Measurements from ENCODE around the gene HOXA7. TPM values are rescaled to one million over a fixed set of nuclear protein-coding genes. Genes with fewer than 3 reads are reported as not detected.

The HOXA7 gene
- total and polyA plus RNA-seq, 2 experiments from 2014 or later = 6.6 to 15.8 TPM

GRCh38 chr7:27139334-27140125, 16.9 kb downstream of the HOXA7 start:
- Histone ChIP-seq H3K36me3 (ENCODE audit: low read depth) (peaks cover 27% of the 10 kb centered on the region), H3K9me2 (ENCODE audit: insufficient read depth) (no peaks in the 10 kb centered on the region), H3K4me1 (ENCODE audit: insufficient read depth) (peaks cover 6% of the 10 kb centered on the region), H3K4me2 (ENCODE audit: unreplicated experiment) (no peak overlapping the region), H3K9ac (no peak overlapping the region), H3F3A (ENCODE audit: insufficient read depth) (peaks cover 14% of the 10 kb centered on the region), H3K27me3 (replicated peaks; ENCODE audit: insufficient read depth) (no peaks in the 10 kb centered on the region), H3K9me3 (ENCODE audit: low read depth) (no peaks in the 10 kb centered on the region), H3K79me2 (ENCODE audit: insufficient read depth) (peaks cover 63% of the 10 kb centered on the region), H3K4me3 (no peak overlapping the region), H2AFZ (no peak overlapping the region), H4K20me1 (ENCODE audit: insufficient read depth) (no peaks in the 10 kb centered on the region), H3K27ac (no peak overlapping the region)
- no peak for TF ChIP-seq EZH2phosphoT487 (IDR thresholded peaks at IDR 0.05; ENCODE audit: insufficient read depth, low read depth)
- TF ChIP-seq EZH2 (IDR thresholded peaks at IDR 0.05; ENCODE audit: insufficient read depth, poor library complexity, severe bottlenecking) = no peak
- WGBS, 2 experiments (ENCODE audit: low coverage in 1 of 2, low lambda C conversion rate in 2 of 2, missing lambda C conversion rate in 2 of 2) = 92 to 94% methylated on average over 48 to 50 of the region's 53 CpGs
- in situ Hi-C loops (cut with MboI) = no loop called here
- no peak for DNase-seq

DNA sequence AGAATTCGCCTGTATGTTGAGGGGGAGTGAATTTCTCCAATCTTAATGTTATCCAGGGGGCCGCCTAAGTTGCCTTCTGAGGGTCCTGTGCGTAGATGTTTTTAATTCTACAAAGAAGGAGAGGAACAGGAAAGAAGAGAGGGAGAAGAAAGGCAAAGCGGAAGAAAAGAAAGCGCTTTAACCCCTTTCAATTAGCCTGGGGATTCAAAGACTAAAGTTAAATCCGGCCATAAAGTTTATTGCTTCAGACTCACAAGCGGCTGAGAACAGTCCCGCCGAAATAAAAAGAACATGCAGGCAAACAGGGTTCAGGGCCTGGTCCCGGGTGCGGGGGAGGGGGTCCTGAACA, 17.5 kb downstream of the HOXA7 start:
- Histone ChIP-seq H3K79me2 (ENCODE audit: insufficient read depth) (peaks cover 58% of the 10 kb centered on the region), H3K27ac (no peak overlapping the region), H4K20me1 (ENCODE audit: insufficient read depth) (no peaks in the 10 kb centered on the region), H3K4me3 (no peak overlapping the region), H3K27me3 (replicated peaks; ENCODE audit: insufficient read depth) (no peaks in the 10 kb centered on the region), H2AFZ (no peak overlapping the region), H3K9me3 (ENCODE audit: low read depth) (no peaks in the 10 kb centered on the region), H3K9ac (no peak overlapping the region), H3F3A (ENCODE audit: insufficient read depth) (peaks cover 18% of the 10 kb centered on the region), H3K9me2 (ENCODE audit: insufficient read depth) (no peaks in the 10 kb centered on the region), H3K4me1 (ENCODE audit: insufficient read depth) (peaks cover 10% of the 10 kb centered on the region), H3K36me3 (ENCODE audit: low read depth) (peaks cover 22% of the 10 kb centered on the region), H3K4me2 (ENCODE audit: unreplicated experiment) (no peak overlapping the region)
- no peak for DNase-seq
- no peak for TF ChIP-seq EZH2phosphoT487 (IDR thresholded peaks at IDR 0.05; ENCODE audit: insufficient read depth, low read depth)
- no peak for TF ChIP-seq EZH2 (IDR thresholded peaks at IDR 0.05; ENCODE audit: insufficient read depth, poor library complexity, severe bottlenecking)
- WGBS, 2 experiments (ENCODE audit: low coverage in 1 of 2, low lambda C conversion rate in 2 of 2, missing lambda C conversion rate in 2 of 2) = 94 to 95% methylated on average over 11 of the region's 11 CpGs
- in situ Hi-C loops (cut with MboI) = no loop called here

DNA sequence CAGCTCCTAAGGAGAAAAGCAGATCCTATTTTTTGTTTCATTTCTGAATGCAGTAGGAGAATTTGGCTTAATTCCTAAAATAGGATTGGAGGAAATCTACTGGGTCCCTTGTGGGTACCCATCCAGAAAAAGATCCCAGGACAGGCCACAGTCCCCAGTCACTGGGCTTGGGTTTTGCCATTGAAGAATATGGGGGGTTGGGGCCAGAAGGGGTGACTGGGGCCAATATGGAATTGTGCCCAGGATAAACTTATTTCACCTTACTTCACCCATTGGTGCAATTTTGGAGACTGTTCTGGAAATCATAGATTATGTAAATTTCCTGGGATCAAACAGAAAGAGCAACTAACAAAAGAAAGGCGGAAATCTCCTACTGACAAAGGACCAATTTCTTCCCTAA, 18.0 kb downstream of the HOXA7 start:
- Histone ChIP-seq H3K27me3 (replicated peaks; ENCODE audit: insufficient read depth) (no peaks in the 10 kb centered on the region), H3K27ac (no peak overlapping the region), H3K4me1 (ENCODE audit: insufficient read depth) (peaks cover 14% of the 10 kb centered on the region), H3K79me2 (ENCODE audit: insufficient read depth) (peaks cover 58% of the 10 kb centered on the region), H3K4me3 (no peak overlapping the region), H4K20me1 (ENCODE audit: insufficient read depth) (no peaks in the 10 kb centered on the region), H3K36me3 (ENCODE audit: low read depth) (peaks cover 21% of the 10 kb centered on the region), H3K9ac (no peak overlapping the region), H3K9me2 (ENCODE audit: insufficient read depth) (no peaks in the 10 kb centered on the region), H3F3A (ENCODE audit: insufficient read depth) (peaks cover 23% of the 10 kb centered on the region), H3K9me3 (ENCODE audit: low read depth) (no peaks in the 10 kb centered on the region), H3K4me2 (ENCODE audit: unreplicated experiment) (no peak overlapping the region), H2AFZ (no peak overlapping the region)
- TF ChIP-seq EZH2phosphoT487 (IDR thresholded peaks at IDR 0.05; ENCODE audit: insufficient read depth, low read depth) = no peak
- TF ChIP-seq EZH2 (IDR thresholded peaks at IDR 0.05; ENCODE audit: insufficient read depth, poor library complexity, severe bottlenecking) = no peak
- 95 to 97% methylated on average over 1 of the region's 1 CpG for WGBS, 2 experiments (ENCODE audit: low coverage in 1 of 2, low lambda C conversion rate in 2 of 2, missing lambda C conversion rate in 2 of 2)
- no peak for DNase-seq
- in situ Hi-C loops (cut with MboI) = no loop called here

DNA sequence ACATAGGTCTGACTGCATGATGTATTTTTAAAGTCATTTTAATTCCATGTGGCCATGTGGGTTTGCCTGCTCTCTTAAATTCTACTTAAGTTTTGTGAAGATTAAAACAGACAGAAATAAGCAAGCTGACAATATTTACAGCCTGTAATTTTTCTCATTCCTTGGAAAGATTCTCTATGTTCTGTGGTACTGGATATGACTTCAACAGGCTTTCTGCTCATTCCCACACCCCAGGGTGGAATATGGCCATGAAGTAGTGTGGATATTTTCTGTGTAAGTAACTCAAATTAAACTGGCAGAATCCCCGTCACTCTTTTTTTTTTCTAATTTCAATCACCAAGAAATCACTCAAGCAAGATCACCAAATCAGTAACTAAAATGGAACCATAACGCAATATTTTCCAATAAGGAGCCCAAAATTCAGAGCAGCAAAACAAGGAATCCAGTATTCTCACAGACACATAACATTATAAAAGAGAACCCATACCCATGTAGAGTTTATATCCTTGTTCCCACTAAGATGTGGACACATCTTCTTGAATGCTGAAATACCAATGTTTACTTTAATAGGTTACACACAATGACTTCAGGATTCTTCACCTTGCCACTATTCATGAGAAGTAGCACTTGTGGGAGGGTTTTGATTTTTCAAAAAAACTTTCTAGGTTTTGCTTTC, 18.7 kb downstream of the HOXA7 start:
- peaks cover 14% of the 10 kb centered on the region for H3K4me1 ChIP-seq (ENCODE audit: insufficient read depth)
- H3F3A ChIP-seq (ENCODE audit: insufficient read depth) = peaks cover 30% of the 10 kb centered on the region
- H3K27me3 ChIP-seq (replicated peaks; ENCODE audit: insufficient read depth) = no peaks in the 10 kb centered on the region
- in situ Hi-C loops (cut with MboI) = no loop called here
- H3K9me3 ChIP-seq (ENCODE audit: low read depth) = no peaks in the 10 kb centered on the region
- WGBS, 2 experiments (ENCODE audit: low coverage in 1 of 2, low lambda C conversion rate in 2 of 2, missing lambda C conversion rate in 2 of 2) = 83% methylated on average over 2 of the region's 2 CpGs
- H3K4me3 ChIP-seq = no peak overlapping the region
- peaks cover 62% of the 10 kb centered on the region for H3K79me2 ChIP-seq (ENCODE audit: insufficient read depth)
- H3K27ac ChIP-seq = no peak overlapping the region
- TF ChIP-seq EZH2 (IDR thresholded peaks at IDR 0.05; ENCODE audit: insufficient read depth, poor library complexity, severe bottlenecking) = no peak
- no peak for TF ChIP-seq EZH2phosphoT487 (IDR thresholded peaks at IDR 0.05; ENCODE audit: insufficient read depth, low read depth)
- H2AFZ ChIP-seq = no peak overlapping the region
- H3K9me2 ChIP-seq (ENCODE audit: insufficient read depth) = no peaks in the 10 kb centered on the region
- no peak for DNase-seq
- H4K20me1 ChIP-seq (ENCODE audit: insufficient read depth) = no peaks in the 10 kb centered on the region
- H3K36me3 ChIP-seq (ENCODE audit: low read depth) = peaks cover 21% of the 10 kb centered on the region
- H3K9ac ChIP-seq = no peak overlapping the region
- no peak overlapping the region for H3K4me2 ChIP-seq (ENCODE audit: unreplicated experiment)
